Loucy (cell line): ENCODE results near the gene GALNT12.

ENCODE experiments used
- EZH2phosphoT487 ChIP-seq: fragments of 200-600 bp; IDR thresholded peaks from 2 replicates; pipeline ENCODE4 v1.6.1; 2018; ENCODE audit warnings: antibody characterized with exemption, mild to moderate bottlenecking, moderate library complexity, borderline replicate concordance
- TF ChIP-seq, protein P1 (sequence below): fragments of 200-600 bp; sonication (generic); conservative IDR thresholded peaks from 2 replicates; pipeline ENCODE4 v1.5.1; 2014; ENCODE audit warnings: mild to moderate bottlenecking, antibody characterized with exemption, low read length

DNA sequence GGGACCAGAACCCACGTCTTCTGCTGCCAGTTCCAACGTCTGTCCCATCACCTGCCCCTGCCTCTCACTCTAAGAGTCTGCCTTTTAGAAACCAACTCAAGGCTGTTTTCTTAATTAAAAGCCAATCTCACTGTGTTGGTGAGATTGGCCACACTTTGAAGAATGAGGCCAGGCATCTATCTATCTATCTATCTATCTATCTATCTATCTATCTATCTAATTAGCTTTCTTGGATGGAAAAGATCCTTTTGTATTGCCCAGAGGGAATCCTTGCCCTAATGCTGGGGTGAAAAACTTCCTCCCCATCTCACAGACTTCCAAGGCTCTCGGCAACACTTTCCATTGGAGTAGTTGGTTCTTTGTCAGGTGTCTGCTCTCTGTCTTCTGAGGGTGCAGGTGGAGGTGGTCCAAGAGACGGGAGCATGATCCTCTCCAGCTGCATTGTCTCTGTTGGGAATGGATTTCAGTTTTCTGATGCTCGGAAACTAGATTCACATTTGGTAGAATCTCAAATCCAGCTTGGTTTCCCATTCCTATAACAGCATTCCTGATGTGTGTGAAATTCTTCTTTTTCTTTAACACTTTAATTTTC is 57.9 kb downstream of the GALNT12 start:
- TF ChIP-seq, protein P1, sequence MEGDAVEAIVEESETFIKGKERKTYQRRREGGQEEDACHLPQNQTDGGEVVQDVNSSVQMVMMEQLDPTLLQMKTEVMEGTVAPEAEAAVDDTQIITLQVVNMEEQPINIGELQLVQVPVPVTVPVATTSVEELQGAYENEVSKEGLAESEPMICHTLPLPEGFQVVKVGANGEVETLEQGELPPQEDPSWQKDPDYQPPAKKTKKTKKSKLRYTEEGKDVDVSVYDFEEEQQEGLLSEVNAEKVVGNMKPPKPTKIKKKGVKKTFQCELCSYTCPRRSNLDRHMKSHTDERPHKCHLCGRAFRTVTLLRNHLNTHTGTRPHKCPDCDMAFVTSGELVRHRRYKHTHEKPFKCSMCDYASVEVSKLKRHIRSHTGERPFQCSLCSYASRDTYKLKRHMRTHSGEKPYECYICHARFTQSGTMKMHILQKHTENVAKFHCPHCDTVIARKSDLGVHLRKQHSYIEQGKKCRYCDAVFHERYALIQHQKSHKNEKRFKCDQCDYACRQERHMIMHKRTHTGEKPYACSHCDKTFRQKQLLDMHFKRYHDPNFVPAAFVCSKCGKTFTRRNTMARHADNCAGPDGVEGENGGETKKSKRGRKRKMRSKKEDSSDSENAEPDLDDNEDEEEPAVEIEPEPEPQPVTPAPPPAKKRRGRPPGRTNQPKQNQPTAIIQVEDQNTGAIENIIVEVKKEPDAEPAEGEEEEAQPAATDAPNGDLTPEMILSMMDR, result no peak
- TF ChIP-seq EZH2phosphoT487, result no peak
